ENCODE measurements around the gene LVRN. TPM values are rescaled to one million over a fixed set of nuclear protein-coding genes. Genes with fewer than 3 reads are reported as not detected.

The LVRN gene
- total RNA-seq, 4 donors from 2014 or later, result 0.23 to 3.7 (median 0.99) TPM

- no peaks in the 10 kb centered on the region for H3K9me3 ChIP-seq
- WGBS, result 90% methylated on average over 3 of the region's 3 CpGs
- H3K36me3 ChIP-seq, result no peaks in the 10 kb centered on the region
- TF ChIP-seq EP300 (IDR thresholded peaks at IDR 0.05) (no peak), POLR2AphosphoS5 (IDR thresholded peaks at IDR 0.05) (no peak), CTCF (IDR thresholded peaks at IDR 0.05) (no peak), POLR2A (IDR thresholded peaks at IDR 0.05) (no peak)
- H3K27ac ChIP-seq, result no peak overlapping the region
- no peak for DNase-seq (ENCODE audit: low spot score in 2 of 2)
- H3K27me3 ChIP-seq, result no peaks in the 10 kb centered on the region
- no peaks in the 10 kb centered on the region for H3K4me1 ChIP-seq
- no peak overlapping the region for H3K4me3 ChIP-seq
These were observed 70.7 kb downstream of the LVRN start for GRCh38 chr5:116032991-116033390.

GRCh38 chr5:116035123-116035522 is 72.8 kb downstream of the LVRN start:
- no peak overlapping the region for H3K27ac ChIP-seq
- TF ChIP-seq POLR2A (IDR thresholded peaks at IDR 0.05) (no peak), CTCF (IDR thresholded peaks at IDR 0.05) (no peak), EP300 (IDR thresholded peaks at IDR 0.05) (no peak), POLR2AphosphoS5 (IDR thresholded peaks at IDR 0.05) (no peak)
- no peak overlapping the region for H3K4me3 ChIP-seq
- DNase-seq (ENCODE audit: low spot score in 2 of 2), result no peak
- H3K36me3 ChIP-seq, result no peaks in the 10 kb centered on the region
- 86% methylated on average over 5 of the region's 5 CpGs for WGBS
- no peaks in the 10 kb centered on the region for H3K4me1 ChIP-seq
- no peaks in the 10 kb centered on the region for H3K27me3 ChIP-seq
- no peaks in the 10 kb centered on the region for H3K9me3 ChIP-seq

- 56% methylated on average over 3 of the region's 3 CpGs for WGBS
These were observed 75.1 kb downstream of the LVRN start for GRCh38 chr5:116037236-116037822.

GRCh38 chr5:116038817-116039216 is 76.5 kb downstream of the LVRN start:
- TF ChIP-seq CTCF (IDR thresholded peaks at IDR 0.05) (no peak), POLR2AphosphoS5 (IDR thresholded peaks at IDR 0.05) (no peak), EP300 (IDR thresholded peaks at IDR 0.05) (no peak), POLR2A (IDR thresholded peaks at IDR 0.05) (no peak)

More at GRCh38 chr5:116037236-116037822, 75.1 kb downstream of the LVRN start:
- Histone ChIP-seq H3K9me3 (no peaks in the 10 kb centered on the region), H3K27ac (no peak overlapping the region), H3K36me3 (no peaks in the 10 kb centered on the region), H3K4me1 (no peaks in the 10 kb centered on the region), H3K4me3 (no peak overlapping the region), H3K27me3 (peaks cover 5% of the 10 kb centered on the region)
- TF ChIP-seq POLR2A (IDR thresholded peaks at IDR 0.05) (no peak), CTCF (IDR thresholded peaks at IDR 0.05) (no peak), POLR2AphosphoS5 (IDR thresholded peaks at IDR 0.05) (no peak), EP300 (IDR thresholded peaks at IDR 0.05) (no peak)
- DNase-seq (ENCODE audit: low spot score in 2 of 2), result no peak

GRCh38 chr5:116042375-116042774 is 80.1 kb downstream of the LVRN start:
- TF ChIP-seq EP300 (IDR thresholded peaks at IDR 0.05), result no peak
- no peak for TF ChIP-seq POLR2AphosphoS5 (IDR thresholded peaks at IDR 0.05)
- TF ChIP-seq CTCF (IDR thresholded peaks at IDR 0.05), result no peak
- TF ChIP-seq POLR2A (IDR thresholded peaks at IDR 0.05), result no peak
- Histone ChIP-seq H3K9me3 (no peaks in the 10 kb centered on the region), H3K36me3 (no peaks in the 10 kb centered on the region), H3K4me3 (no peak overlapping the region), H3K4me1 (no peaks in the 10 kb centered on the region), H3K27ac (no peak overlapping the region), H3K27me3 (peaks cover 5% of the 10 kb centered on the region)
- DNase-seq (ENCODE audit: low spot score in 2 of 2), result no peak

More at GRCh38 chr5:116038817-116039216, 76.5 kb downstream of the LVRN start:
- Histone ChIP-seq H3K4me3 (no peak overlapping the region), H3K27ac (no peak overlapping the region), H3K36me3 (no peaks in the 10 kb centered on the region), H3K4me1 (no peaks in the 10 kb centered on the region), H3K27me3 (peaks cover 5% of the 10 kb centered on the region), H3K9me3 (no peaks in the 10 kb centered on the region)
- DNase-seq (ENCODE audit: low spot score in 2 of 2), result no peak
- 65% methylated on average over 3 of the region's 3 CpGs for WGBS
